Endometrial microvascular endothelial cells (primary cell): ENCODE data around the gene TAF6L. TPM values are rescaled to one million over a fixed set of nuclear protein-coding genes. Genes with fewer than 3 reads are reported as not detected.
"Not testable (repeated sequence)": the region's sequence is repeated elsewhere in the genome, so short reads cannot be mapped to it uniquely, and the experiment has no call there.

Experiments used
- in situ Hi-C: cut with HindIII; loops from 2 replicates; pipeline ENCODE4 v1.10.0; 2017; ENCODE audit warnings: low sequenced_read_pairs, low pct_unique_long_range_greater_than_20kb; ENCODE audit errors: inconsistent ontology term
- total RNA-seq: library from RNA; depleted of rRNA; stranded (reverse); fragments of >200 nt; gene quantifications from one replicate; pipeline ENCODE4 v1.2.3, GENCODE V29; 2015; ENCODE audit errors: inconsistent ontology term

The TAF6L gene
- total RNA-seq, 1 donor from 2014 or later, result 22.1 TPM

DNA sequence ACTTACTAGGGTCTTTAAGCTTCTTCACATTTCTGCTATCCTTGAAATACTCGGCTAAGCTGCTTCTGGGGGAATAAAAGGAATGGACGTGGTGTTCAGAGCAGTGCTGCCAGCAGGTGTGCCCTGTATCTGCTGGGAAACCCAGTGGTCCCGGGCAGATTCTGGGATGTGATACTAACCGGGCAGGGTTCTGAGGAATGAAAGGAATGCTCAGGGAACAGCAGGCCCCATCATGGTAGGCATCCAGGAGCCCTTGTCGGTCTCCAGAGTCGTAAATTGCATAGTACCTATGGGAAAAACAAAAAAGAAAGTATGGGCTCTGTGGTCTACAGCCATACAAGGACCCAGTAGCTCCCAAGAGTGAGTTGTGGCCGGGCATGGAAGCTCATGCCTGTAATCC lies 25.1 kb downstream of the TAF6L start:
- in situ Hi-C loops, result no loop called here

DNA sequence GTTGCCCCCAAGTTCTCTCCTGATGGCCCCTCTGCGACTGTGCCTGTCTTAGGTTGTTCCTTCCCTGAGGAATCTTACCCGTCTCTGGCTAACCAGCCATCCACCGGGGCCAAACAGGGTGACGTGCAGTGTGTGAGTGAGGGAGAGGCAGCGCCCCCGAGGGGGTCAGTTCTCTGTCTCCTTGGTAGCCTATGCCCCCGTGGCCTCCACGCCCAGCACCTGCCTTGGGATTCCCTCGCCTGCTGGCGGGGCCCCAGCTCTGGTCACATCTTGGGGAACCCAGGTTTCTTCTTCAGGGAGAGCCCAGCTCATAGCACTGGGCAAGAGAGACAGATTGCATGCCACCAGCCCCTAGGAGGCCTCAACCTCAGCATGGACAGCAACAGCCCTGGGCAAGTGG lies 28.3 kb downstream of the TAF6L start:
- in situ Hi-C loops, result no loop called here

DNA sequence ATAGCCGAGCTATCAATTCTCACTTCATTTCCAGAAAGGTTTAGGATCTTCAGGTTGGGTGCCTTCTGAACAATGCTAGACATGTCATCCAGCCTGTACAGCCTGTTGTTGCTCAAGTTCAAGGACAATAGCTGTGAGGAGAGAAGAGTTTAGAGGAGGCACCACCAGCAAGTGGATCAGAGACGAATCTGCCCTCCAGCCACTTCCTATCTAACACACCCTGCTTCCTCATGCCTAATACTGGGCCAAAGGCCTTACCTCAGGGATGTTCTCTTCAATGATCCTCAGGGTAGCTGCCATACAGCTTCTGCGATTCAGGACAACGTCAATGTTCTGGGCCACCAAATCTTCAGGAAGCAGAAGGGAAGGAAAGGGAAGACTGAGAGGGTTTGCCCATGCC lies 29.9 kb downstream of the TAF6L start:
- in situ Hi-C loops, result no loop called here

DNA sequence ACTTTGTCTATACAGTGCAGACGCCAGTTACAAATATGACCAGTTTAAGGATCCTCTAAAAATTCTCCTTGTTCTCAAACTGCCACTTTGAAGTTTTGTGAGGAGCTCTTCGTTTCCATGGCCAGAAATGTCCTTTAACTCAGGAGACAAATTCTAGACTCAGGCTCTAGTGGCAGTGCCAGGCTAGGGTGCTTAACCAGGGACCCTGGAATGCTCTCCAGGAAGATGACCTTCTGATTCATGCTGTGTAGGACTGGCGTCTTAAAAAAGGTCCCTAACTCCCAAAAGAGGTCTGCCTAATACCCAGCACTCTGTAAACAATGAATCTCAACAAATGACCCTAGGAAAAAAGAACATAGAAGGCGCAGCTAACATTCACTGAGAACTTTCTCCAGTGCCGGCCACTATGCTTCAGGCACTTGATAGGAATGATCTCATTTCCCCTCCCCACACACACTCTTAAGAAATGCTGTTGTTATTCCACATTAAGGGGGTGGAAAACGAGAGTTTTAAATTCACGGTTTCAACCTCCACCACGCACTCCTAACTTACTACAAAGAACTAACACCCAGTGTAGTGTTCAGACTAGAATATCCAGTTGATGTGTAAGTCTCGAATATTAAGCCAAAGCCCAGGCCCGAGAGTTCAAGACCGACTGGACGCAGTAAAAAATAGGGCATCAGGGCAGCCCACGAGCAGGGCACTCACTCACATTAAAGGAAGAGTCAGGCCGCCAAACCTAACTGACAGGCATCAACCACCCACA lies 33.3 kb downstream of the TAF6L start:
- in situ Hi-C loops, result no loop called here

DNA sequence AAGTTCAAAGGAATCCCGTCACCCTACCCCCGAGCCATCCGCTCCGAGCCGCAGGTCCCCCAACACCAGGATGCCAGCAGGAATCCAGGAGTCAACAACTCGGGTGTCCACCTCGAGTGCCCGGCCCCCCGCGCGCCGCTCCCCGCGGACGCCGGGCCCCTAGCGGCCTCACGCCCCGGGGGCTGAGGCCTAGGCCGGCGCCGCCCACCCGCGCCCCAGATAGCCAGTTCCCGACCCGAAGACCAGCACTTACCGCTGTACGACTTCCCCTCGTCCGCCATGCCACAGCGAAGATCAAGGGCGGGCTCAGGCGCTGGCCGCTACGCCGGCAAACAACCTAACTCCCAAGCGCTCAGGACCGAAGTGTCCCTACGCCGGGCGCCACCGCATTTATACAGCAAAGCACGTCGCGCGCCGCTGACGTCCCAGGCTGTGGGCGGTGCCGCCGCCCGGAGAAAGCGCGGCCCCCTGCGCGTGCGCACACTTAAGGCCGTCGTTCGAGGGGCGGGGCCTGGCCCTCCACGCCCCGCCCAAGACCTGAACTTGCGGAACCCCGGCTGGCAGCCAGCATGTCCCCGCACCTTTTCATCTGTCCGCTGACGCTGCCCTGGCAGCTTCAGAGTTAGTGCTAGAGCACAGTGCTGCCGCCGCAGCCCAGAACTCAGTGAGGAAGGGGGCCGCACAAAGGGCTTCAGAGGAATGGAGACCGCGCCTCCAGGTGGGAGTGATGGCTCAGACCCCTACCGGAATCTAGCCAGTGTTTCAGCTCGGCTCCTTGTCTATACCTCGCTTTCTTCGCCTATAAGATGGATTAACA lies 34.1 kb downstream of the TAF6L start, which contains the start of gene NXF1:
Gene NXF1 (minus strand): TSS at position 365 of the 817 bp plus-strand sequence. CDS start 84 bp downstream, at position 281.
- in situ Hi-C loops, result no loop called here

DNA sequence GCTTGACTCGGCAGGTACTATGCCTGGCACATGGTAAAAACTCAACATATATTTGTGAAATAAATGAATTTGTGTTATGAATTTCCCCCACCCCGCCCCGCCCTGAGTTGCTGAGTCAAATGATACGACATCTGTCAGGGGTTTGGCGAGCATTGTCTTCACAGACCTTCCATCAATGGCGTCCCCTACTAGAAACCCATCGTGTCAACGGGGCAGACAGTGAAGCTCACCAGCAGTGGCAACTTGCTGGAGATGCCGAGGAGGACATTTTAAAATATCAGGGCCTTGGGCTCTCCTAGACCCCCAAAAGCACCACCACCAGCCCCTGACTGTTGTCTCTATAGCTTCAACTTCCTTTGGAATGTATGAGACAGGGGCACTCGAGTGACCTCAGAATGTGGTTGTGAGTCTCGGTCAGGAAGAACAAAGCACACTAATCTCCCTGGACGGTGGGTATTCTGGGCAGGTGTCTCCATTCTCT lies 34.8 kb downstream of the TAF6L start:
- in situ Hi-C loops, result no loop called here

- in situ Hi-C loops, result no loop called here
These were observed 35.5 kb downstream of the TAF6L start for GRCh38 chr11:62806611-62807121.

- in situ Hi-C loops, result no loop called here
These were observed 39.6 kb downstream of the TAF6L start for GRCh38 chr11:62810748-62811147.

GRCh38 chr11:62811659-62812058 lies 40.5 kb downstream of the TAF6L start:
- in situ Hi-C loops, result no loop called here

DNA sequence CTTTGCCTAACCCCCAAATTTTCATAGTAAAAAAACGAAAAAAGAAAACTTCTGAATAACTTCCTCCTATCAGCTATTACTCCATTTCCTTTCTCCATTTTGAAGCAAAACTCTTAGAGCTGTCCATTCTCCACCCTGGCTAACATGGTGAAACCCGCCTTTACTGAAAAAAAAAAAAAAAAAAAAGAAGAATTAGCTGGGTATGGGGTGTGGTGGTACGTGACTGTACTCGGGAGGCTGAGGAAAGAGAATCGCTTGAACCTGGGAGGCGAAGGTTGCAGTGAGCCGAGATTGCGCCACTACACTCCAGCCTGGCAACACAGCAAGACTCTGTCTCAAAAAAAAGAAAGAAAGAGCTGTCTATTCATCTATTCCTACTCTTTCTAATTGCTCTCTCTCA lies 45.4 kb downstream of the TAF6L start:
- in situ Hi-C loops, result no loop called here

- in situ Hi-C loops, result no loop called here
These were observed 45.9 kb downstream of the TAF6L start for GRCh38 chr11:62817129-62817528.

DNA sequence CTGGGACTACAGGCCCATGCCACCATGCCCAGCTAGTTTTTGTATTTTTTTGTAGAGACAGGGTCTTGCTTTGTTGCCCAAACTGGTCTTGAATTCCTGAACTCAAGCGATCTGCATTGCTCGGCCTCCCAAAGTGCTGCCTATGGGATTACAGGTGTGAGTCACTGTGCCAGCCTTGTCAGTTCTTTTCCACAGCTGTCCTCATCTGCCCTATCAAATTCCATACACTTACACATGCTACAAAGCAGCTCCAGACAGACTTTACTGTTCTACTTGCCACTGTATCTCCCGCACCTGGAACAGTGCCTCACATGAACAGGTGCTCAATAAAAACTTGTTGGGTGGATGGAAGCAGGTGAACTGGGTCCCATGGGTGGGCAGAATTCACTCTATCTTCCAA lies 52.5 kb downstream of the TAF6L start:
- in situ Hi-C loops, result no loop called here

DNA sequence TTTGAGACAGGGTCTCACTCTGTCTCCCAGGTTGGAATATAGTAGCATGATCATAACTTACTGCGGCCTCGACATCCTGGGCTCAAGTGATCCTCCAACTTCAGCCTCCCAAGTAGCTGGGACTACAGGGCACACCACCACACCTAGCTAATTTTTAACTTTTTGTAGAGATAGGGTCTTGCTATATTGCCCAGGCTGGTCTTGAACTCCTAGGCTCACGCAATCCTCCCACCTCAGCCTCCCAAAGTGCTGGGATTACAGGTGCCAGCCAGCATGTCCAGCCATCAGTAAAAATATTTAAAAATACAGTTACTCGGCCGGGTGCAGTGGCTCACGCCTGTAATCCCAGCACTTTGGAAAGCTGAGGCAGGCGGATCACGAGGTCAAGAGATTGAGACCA lies 56.9 kb downstream of the TAF6L start:
- in situ Hi-C loops, result not testable (repeated sequence)

DNA sequence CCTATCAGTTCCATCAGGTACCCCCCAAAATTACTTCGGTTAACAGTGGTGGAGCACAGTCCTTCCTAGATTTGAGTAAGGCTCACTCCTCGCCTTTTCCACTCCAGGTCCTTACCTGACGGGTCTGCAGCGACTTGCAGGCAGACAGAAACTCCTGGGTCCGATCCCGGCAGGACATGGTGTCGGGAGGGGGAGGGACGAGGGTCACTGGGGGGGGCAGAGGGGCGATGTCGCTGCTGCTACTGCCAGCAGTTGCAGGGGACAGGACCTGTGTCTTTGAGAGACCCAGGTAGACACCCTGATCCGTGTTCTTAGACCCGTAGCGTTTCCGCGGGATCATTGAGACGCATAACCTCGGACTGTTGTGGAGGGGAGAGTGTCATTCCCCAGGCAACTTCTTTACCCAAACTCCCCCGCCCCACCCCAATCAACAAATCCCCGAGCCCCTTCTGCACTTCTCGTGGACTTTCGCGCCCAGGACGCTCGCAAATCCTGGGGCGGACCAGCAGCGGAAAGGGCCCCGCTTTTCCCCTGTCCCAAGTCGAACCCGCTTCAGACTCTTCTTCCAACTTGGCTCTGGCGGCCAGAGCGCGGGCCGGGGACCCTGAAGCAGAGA lies 59.8 kb downstream of the TAF6L start:
- in situ Hi-C loops, result no loop called here

DNA sequence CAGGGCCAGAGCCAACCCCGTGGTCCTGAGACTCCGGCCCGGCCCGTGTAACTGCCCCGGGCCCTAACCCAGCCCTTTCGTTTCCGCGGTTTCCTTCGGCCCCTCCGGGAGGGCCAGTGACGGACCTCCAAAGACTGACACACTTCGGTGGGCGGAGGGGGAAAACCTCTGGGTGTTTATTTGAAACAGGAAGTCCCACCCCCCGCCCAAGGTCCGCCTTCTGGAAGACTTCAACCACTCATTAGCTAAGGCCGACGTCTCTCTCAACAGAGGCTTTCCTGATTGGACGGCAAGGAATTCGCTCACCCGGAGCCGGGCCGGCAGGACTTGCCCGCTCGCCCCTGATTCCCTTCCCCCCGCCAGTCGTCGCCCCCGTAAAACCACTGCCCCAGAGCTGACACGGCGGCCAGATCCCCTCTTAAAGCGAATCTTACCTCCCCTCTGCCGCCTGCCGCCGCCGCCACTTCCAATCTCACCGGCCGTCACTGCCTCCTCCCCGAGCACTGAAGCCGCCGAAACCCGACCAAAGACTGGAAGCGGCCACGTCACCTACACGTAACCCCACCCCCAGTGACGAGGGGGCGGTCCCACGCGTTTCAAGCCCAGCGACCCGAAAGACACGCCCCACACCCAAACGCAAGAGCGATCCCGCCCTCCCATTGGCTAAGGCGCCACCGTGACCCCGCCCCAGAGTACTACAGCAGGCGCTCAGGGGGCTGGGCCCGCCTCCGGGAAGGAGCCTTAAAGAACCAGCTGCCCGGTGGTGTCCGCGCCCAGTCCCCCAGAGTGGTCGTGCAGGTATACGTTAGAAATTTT lies 60.5 kb downstream of the TAF6L start, which contains the start of gene STX5:
Gene STX5 (minus strand): TSS at position 532 of the 816 bp plus-strand sequence. CDS start 808 bp downstream, outside the sequence.
- in situ Hi-C loops, result no loop called here

DNA sequence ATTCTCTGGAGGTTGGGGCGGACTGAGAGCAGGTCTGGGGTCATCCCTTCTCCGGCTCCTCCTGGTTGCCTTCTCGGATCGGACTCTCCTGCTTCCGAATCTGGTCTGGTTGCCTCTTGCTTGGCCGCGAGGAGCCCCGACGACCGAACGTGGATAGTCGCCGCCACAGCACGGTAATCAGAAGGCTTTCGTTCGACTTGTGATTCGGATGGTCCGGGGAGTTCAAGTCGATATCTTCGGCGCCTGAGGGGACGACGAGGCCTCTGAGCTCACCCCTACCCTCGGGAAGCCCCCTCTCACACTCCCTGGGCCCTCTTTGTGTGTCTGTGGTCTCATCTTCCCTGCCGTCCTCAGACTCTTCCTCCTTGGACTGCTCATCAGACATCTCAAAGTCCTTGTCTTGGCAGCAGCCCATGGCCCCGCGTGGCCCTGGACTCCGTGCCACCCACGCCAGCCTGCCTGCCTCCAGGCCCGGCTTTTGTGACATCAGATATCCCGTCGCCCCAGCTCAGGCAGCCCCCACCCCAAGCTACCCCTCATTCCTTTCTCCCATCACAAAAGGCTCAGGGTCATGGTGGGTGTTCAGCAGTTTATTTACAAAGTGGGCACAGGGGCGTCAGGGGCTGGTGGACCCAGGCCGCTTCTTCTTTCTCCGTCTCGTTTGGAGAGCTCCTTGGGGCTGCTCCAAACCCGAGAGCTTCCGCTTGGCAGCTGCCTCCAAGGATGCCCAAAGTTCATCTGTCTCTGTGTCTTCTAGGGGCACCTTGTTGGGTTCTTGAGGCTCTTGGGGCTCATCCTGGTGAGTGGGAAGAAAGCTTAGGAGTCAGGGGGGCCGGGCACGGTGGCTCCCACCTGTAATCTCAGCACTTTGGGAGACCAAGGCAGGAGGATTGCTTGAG lies 61.4 kb downstream of the TAF6L start, which contains the start of gene TEX54:
Gene TEX54 (minus strand): TSS at position 506 of the 899 bp plus-strand sequence.
- in situ Hi-C loops, result no loop called here

DNA sequence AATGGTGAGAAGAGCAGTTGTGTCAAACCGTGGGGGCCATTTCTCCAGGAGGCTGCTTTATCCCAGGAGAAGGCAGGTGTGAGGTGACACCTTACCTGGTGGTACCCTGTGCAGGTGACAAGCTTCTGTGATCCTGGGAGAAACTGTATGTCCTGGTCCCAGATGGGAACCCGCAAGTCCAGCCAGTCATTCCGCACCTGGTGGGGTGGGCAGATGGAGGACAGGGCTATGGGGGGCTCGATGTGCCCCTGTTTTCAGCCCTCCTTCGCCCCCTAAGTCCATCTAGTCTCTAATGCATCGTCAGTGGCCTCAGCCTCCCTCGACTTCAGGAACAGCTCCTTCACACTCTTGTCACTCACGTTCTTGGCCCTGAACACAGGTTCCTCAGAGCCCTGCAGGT lies 64.1 kb downstream of the TAF6L start:
- in situ Hi-C loops, result no loop called here
